HG03103 (cell line): ENCODE measurements around the gene LEKR1.
"Not testable (repeated sequence)": the region's sequence is repeated elsewhere in the genome, so short reads cannot be mapped to it uniquely, and the experiment has no call there.

ENCODE experiments used
- ATAC-seq: cut with Tn5 transposase; IDR thresholded peaks from one replicate; pipeline ENCODE4 v1.9.1; 2021; ENCODE audit warnings: low read depth; ENCODE audit not compliant: unreplicated experiment

The LEKR1 gene

GRCh38 chr3:156803952-156804741 is 22.0 kb upstream of the LEKR1 start:
- ATAC-seq = no peak

DNA sequence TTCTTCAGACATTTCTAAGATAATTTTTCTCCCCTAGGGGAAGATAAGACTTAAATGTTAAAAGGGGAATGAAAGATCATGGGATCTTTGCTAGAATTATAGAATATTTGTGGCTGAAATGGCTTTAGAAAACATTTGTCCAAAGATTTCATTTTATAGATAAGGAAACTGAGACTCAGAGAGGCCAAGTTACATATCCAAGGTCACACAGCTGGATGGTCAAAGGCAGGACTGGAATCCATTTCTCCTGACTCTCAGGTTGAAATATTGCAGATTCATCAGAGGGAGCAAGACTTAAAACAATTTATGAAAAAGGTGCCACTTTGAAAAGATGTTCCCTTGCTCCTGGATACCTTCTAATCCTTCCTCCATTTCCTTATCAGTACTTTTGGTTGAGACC is 19.5 kb upstream of the LEKR1 start:
- ATAC-seq = no peak

DNA sequence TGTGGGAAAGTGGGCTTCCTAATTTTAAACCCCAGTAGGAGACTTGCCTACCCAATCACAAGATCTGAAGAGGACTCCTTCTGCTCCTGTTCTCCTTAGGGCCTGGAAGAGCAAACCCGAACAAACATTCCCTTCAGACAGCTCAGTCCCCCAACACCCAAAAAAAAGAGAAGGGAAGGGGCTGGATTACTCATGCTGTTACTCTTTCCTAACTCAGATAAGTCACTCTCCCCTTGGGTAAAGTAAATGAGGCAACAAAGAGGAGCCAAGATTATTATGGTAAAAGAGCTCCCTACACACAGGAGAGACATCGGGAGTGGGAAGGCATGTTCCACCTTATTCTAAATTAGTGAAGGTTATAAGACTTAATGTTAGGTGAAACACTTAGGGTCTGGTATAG is 18.1 kb upstream of the LEKR1 start:
- ATAC-seq = no peak

DNA sequence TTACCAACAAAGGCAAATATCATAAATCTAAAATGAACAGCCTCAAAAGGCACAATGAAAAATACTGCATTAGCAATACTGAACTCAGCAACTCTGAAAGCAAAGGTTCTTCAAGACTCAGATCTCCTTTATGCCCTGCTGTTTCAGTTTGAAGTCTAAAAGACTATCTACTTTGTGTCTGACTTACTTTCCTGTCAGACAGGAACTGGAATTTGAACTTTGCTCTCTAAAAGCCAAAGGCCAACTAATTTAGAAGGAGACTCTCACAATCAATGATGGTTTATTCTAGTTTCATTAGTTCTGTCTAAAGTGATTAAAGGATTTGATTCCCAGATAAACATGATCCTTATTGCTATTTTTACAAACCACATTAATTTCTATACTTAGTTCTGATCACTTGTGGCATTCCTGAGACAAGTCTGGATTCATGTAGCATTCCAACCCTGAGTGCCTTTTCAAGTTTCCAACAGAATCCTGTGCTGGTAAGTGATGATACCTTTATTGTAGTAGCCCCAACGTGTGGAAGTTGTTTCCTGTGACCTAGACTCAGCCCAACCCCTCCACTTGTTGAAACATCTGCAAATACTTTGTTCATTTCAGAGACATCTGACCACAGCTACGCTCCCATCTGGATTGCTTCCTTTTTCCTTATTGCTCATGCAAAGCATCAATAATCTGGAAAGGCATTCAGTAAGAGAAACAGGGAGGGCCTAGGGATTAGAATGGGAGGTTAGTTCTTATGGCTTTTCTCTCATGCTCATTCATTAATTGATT is 14.9 kb upstream of the LEKR1 start:
- no peak for ATAC-seq

GRCh38 chr3:156812521-156813335 is 13.4 kb upstream of the LEKR1 start:
- no peak for ATAC-seq

- ATAC-seq = no peak
Observed at GRCh38 chr3:156814295-156814694, 11.9 kb upstream of the LEKR1 start.

DNA sequence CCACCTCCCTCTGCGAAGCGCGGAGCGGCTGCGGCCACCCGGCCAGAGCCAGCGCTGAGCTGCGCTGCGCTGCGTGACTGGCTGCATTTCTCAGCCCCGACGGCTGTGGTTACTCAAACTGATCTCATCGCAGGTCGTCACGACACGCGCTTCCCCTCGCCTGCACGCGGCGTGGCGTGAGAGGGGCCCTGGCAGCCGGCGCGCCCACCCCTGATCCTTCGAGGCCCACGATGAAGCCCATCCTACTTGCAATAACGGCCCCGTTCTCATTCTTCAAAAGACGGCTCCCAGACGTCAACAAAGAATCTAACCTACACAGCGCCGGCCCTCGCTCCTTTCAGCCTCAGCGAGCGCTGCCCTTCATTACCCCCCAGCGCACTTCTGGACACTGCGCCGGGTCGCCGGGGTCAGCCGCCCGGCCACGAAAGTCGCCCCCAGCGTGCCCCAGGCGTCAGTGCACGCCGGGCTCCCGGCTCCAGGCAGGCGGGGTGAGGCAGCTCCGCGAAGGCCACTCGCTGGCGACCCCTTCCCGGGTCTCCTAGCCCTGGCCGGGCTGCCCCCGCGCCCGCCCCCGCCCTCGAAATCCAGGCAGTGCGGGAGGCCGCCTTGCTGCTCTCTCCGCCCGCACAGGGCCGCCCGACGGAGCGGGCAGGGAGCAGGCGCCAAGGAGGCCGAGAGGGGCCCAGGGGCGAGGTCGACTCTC is 9.9 kb upstream of the LEKR1 start:
- peak; percentile 20 for ATAC-seq

- ATAC-seq = peak; percentile 69
Observed at GRCh38 chr3:156816794-156817645, 9.1 kb upstream of the LEKR1 start.

DNA sequence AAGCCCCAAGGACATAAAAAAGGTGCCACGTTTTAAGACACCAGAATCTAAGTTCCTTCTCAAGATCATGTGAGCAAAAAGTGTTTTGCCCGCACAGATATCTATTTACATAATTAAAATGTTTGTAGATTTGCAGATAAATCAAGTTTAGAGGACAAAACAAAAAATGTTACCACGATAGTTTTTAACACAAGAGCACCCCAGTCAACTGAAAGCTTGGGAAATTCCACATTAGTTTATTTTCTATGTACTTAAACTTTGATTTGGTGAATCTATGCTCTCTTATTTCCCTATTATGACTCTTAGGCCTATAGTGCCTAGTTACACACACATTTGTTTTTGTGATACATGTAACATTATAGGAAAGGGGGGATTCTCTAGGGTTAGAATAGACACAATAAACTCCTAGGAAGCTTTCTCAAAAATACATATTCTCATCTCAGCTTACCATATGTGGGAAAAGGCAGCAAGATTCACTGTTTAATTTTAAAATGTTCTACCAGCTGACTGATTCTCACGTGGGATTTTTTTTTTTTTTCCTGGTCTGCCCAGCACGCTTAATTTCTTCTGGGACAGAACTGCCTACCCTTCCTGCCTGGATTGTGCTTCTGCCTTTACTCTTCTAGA is 8.4 kb upstream of the LEKR1 start:
- no peak for ATAC-seq

- no peak for ATAC-seq
Observed at GRCh38 chr3:156818273-156818651, 7.9 kb upstream of the LEKR1 start.

GRCh38 chr3:156818890-156819289 is 7.3 kb upstream of the LEKR1 start:
- ATAC-seq = no peak

DNA sequence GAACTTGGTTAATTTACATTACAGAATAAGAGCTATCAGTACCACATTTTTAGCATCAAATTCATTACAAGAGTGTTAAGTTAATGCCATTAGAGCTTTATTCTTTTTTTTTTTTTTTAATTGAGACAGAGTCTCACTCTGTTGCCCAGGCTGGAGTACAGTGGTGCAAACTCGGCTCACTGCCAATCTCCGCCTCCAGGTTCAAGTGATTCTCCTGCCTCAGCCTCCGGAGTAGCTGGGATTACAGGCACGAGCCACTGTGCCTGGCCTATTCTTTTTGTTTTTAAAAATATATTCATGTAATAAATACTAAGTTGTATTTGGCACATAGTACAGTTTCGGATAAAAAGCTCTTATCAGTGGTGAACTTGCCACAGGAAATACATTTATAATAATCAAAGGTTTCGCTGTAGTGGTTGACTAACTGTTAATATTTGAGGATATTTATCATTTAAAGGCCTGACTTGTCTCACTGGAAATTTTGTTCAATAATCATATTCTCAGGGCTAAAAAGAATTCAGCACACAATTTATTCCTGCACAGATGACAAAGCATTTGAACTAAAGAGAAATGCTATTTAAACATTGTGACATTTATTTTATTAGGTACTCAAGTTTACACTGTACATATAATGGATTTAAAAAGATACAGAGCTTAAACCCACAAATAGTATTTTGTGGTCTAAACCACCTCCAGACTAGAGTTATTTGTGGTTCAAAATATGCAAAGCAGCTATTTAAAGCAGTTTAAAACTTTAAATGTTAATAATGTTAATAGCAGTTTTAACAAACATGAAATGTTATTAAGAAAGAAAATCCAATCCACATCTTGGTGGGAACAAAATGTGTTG is 6.1 kb upstream of the LEKR1 start:
- no peak for ATAC-seq

DNA sequence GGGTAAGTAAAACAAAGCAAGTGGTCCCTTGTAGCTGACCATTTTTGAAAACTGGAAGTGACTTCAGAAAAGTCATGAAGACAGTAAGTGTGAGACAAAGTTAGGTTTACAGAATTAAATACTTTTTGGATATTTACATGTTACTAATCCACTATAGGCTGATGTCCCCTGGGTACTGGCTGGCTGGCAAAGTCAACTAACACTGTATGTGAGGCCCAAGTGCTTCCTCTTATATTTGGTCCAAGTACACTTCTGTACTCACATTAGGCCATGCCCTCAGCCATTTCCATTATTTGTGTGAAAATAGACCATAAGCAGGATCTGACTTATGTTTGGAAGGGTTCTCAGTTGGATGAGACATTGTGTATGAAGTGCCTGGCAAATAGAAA is 5.5 kb upstream of the LEKR1 start:
- ATAC-seq = no peak

GRCh38 chr3:156822626-156823260 is 3.4 kb upstream of the LEKR1 start:
- not testable (repeated sequence) for ATAC-seq

DNA sequence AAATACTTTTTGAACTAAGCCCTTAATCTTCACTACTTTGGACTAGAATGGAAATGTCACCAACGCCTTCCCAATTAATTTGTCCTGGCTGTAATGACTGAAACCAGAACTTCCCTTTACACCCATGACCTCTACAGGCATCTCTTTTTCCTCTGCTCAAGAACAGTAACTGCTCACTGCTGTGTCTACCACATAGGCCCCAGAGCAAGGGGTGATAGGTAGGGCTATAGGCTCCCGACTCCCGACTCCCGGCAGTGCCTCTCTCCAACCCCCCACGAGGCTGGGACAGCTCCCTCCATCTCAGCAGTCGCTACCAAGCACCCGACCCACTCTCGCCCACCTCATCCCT is 384 bp upstream of the LEKR1 start:
- peak; percentile 46 for ATAC-seq

DNA sequence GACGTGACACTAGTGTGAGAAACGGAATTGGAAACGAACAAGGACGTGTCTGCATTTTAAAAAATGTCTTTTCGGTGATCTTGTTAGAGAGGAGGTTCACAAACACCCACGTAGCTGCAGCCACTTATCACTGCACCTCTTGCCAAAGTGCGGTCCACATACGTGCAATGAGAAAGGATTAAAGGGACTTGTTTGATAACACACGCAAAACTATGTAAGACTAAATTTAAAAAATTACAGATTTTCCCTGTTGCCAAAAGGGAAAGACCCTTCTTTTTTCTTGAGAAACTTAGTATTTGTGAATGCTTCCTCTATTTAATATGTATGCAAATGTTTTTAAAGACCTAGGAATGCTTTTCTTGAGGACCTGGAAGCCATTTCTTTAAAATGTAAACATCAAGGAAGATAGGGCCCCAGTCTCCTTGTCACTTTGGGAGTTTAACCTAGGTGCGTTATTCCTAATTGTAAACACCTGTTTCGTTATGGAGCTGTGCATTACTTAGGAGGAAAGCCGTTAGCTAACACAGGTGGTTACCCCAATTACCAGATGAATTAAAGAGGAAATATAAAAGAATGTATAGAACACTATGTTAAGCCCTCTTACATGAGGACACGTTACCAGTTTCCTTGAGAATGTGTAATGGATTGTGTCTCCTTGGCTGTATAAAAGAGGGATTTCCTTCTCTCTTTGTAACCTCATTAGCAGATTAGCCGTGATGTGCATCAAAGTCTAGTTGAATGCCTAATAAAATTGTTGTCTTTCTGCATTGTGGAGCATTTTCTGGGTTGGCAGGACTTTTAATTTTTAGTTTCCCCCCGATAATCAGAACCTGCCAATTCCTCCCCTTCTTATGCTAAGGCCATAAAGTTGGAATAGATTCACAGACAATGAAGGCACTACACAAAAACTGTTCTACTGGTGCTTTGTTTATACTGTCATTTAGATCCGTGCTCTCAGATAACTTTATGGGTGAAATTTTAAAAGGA is 1.0 kb downstream of the LEKR1 start:
- no peak for ATAC-seq

GRCh38 chr3:156831006-156831405 is 4.9 kb downstream of the LEKR1 start:
- no peak for ATAC-seq
